Femur (tissue), 1 donor: Measurements from ENCODE around the gene FAM161A.
"Not testable (repeated sequence)": the region's sequence is repeated elsewhere in the genome, so short reads cannot be mapped to it uniquely, and the experiment has no call there.

Experiments used
- DNase-seq: peaks from one replicate; pipeline ENCODE4 v3.0.0-alpha.2; 2017

Gene FAM161A

DNA sequence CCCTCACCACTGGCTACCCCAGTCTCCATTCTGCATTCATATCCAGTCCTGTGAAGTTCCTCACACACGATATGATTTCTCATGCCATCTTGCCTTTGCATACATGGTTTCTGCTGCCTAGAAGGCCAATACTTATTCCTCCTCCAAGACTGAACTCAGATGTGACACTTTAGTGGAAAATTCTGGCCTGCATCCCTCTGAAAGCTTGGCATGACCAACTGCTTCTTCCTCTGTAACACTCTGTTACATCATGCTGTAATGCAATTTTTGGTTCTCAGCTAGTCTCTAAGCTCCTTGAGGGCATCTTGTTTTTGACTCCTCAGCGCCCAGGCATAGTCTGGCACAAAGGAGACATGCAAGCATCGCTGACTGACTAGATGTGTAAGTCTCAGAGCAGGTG is 12.6 kb downstream of the FAM161A start:
- no peak for DNase-seq

DNA sequence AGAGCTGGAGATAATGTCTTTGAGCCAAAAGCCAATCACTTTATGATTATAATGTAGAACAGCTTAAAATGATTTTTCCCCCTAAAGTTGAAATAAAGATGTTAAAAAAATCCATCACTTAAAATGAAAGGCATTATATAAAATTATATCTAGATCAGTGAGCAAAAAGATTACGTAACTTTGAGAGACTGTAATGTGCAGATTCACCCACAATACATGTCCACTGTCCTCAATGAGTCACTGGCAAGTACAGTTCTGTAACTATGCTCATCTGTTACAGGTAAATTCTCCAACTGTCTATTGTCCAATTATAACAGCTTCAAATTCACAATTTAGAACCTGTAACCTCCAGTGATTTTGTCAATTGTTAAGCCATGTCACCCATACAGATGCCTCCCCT is 19.0 kb downstream of the FAM161A start:
- no peak for DNase-seq

DNA sequence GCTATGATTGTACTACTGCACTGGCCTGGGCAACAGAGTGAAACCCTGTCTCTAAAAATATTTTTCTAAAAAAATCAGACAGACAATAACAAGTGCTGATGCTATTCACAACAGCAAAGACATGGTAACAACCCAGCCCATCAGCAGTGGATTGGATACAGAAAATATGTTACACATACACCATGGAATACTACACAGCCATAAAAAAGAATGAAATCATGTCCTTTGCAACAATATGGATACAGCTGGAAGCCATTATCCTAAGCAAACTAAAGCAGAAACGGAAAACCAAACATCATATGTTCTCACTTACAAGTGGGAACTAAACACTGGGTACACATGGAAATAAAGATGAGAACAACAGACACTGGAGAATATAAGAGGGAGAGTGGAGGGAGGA is 19.9 kb downstream of the FAM161A start:
- no peak for DNase-seq

DNA sequence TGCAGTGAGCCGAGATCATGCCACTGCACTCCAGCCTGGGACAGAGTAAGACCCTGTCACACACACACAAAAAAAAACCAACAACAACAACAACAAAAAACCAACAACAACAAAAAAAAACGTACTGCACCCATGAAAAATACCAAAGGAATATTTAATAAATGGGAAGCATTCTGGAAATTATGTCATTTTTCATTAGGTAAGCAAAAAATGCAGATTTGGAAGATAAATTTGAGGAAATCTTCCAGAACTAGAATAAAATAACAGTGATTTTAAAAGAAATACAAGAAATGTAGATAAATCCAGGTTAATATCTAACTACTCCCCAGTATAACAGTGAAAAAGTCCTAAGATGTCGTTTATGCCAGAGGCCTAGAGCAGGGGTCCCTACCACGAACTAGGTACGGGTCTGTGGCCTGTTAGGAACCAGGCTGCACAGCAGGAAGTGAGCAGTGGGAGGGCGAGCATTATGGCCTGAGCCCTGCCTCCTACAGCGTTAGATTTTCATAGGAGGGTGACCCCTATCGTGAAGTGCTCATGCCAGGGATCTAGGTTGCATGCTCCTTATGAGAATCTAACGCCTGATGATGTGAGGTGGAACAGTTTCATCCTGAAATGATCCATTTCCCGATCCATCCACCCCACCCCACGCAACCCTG is 21.5 kb downstream of the FAM161A start:
- no peak for DNase-seq

DNA sequence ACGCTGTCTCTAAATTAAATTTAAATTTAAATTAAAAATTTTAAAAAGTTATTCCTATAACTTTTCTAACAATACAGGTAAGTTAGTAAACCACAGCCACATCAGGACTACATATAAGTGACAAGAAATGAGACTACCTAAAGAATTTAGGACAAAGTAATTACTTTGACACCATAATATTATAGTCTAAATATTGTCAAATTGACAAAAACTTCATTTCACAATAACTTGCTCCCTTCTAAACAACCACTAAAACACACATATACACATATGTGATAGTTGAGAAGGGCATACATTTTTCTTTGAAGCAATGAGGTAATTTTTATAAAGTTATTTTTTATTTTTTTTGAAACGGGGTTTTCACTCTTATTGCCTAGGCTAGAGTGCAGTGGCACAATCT is 31.6 kb downstream of the FAM161A start:
- no peak for DNase-seq

DNA sequence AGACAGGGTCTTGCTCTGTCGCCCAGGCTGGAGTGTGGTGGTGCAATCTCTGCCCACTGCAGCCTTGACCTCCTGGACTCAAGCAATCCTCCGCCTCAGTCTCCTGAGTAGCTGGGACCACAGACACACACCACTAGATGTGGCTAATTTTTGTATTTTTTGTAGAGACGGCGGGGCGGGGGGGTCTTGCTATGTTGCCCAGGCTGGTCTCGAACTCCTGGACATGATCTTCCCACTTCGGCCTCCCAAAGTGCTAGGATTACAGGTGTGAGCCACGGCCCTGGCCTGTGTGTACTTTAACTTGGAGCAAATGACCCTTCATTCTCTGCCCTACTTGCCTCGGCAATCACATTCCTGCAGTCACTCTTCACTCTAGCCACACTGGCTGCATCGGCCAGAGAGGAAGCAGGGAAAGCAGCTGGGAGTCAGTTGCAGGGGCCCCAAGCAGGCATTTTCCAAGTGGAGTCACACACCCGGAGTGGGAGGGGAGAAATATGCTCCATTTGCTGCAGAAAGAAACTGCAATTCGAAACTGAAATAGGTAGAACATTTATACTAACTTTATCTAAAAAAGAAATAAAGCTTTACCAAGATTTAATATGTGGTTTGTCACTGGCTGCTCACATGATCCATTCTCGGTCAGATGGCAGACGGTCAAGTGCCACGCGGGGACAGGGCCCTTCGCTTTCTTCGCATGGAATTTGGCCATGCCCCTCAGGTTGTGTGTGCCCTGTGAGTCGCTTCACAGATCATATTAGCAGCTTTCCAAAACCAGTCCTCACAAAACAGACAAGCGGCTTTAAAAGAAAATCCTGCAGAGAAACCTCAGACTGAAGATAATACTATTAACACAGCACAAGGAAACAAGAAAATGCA is 37.1 kb downstream of the FAM161A start:
- DNase-seq: no peak

DNA sequence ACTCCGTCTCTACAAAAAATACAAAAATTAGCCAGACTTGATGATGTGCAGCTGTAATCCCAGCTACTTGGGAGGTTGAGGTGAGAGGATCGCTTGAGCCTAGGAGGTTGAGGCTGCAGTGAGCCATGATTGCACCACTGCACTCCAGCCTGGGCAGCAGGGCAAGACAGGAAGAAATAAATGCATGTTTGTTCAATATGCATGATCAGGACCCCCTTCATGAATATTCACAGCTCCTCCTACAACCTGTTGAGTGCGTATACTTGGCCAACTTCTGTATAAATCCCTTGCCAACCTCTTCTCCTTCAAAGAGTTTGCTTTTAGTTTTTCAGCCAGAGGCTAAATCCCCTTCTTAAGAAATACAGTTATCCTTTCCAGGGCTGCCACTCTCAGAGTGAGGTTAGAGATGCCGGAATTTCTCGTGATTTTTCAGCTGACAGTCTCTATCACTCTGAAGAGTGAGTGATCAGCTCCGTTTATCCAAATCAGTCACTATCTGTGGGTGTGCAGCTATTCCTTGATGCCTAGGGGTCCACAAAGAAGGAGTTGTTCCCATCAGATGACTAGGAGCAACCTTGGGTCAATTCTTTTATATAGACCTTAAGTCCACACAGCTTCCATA is 39.2 kb downstream of the FAM161A start:
- DNase-seq: no peak

DNA sequence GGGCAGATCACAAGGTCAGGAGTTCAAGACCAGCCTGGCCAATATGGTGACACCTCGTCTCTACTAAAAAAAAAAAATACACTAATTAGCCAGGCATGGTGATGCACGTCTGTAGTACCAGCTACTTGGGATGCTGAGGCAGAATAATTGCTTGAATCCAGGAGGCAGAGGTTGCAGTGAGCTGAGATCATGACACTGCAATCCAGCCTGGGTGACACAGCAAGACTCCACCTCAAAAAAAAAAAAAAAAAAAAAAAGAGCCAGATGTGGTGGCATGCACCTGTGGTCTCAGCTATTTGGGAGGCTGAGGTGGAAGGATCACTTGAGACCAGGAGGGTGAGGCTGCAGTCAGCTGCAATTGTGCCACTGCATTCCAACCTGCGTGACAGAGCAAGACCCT is 40.5 kb downstream of the FAM161A start:
- DNase-seq: not testable (repeated sequence)

DNA sequence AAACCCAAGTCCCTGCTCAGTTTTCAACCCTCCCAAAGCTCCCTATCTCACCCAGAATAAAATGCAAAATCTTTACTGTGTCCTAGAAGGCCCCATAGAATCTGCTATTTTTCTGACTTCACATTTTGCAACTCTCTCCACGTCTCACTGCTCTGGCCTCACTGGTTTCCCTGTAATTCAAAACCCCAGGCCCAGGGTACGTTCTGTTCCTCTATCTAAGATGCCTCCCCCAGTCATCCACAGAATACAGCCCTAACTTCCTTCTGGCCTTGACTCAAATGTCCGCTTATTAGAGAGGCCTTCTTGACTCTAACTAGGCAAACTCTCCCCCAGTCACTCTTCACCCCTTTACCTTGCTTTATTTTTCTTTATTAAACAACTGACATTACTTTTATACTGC is 42.0 kb downstream of the FAM161A start:
- DNase-seq: no peak

DNA sequence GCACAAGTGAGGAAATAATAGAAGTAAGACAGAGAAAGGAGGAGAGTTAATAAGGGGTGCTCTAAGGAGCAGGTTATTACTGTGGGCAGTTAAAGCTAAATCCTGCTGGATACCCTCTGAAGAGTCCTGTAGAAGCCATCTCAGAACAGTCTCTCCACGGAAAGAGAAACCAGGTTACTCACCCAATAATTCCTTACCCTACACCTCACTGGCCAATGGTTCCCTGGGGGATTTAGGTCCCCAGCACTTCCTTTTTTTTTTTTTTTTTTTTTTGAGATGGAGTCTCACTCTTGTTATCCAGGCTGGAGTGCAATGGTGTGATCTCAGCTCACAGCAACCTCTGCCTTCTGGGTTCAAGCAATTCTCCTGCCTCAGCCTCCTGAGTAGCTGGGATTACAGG is 43.7 kb downstream of the FAM161A start:
- DNase-seq: not testable (repeated sequence)

DNA sequence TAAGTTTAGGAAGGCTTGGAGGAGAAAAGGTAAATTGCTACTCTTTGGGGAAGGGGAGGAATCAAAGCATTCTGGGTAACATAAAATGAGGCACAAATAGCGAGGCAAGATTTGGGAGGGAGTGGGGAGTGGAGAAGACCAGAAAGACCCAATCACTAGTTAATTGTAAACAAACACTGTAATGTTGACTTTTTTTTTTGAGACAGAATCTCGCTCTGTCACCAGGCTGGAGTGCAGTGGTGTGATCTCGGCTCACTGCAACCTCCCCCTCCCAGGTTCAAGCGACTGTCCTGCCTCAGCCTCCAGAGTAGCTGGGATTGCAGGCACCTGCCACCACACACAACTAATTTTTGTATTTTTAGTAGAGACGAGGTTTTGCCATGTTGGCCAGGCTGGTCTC is 45.2 kb downstream of the FAM161A start:
- DNase-seq: not testable (repeated sequence)

DNA sequence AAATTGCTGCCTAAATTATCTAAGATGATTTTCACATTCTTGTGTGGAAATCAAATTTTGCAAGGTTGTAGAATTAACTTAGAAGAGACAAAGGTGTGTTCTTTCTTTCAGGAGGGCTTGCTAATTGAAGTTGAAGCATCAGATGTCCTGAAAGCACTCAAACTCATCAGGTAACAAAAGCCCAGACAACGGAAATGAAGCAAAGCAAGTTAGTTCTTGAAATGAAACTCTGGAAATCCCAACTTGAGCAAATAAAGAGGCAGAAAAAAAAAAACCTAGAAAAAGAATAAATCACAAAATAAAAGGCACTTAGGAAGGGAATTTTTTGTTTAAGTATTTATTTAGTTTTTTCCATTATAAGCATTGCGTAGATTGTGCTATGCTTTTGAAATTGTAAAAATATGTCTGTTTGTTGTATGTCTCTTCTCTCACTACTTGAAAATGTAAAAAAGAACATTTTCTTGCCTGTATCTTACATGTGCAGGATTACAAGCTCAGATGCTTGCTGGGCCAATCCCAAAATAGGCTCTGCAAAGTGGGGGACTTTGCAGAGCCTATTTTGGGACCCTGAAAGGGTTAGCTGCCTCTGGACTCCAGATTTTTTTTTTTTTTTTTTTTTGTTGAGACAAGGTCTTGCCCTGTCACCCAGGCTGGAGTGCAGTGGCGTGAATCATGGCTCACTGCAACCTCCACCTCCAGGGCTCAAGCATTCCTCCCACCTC is 46.7 kb downstream of the FAM161A start:
- no peak for DNase-seq

DNA sequence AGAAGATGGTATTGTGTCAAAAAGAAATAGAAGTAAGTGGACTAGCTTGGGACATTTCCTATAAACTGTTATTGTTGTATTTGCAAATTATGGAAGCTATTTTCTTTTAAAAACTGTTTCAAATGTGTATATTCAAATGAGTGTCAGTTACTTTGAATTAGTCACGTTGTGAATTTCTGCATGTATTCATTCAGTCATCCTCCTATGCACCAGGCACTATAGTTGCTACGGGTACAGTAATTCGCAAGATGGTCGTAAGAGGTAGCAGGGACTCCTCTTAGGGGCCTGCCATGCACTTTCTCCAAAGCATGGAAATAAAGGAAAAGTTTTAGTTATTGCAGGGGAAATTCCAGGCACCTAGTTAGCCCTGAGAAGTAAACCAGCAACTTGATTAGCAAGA is 51.3 kb downstream of the FAM161A start:
- DNase-seq: no peak

DNA sequence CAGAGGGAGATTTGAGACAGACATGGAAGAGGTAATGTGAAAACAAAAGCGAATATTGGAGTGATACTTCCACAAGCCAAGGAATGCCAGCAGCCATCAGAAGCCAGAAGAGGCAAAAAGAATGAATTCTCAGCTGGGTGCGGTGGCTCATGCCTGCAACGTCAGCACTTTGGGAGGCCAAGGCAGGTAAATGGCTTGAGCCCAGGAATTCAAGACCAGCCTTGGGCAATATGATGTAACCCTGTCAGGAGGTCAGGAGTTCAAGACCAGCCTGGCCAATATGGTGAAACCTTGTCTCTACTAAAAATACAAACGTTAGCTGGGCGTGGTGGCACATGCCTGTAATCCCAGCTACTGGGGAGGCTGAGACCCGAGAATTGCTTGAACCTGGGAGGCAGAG is 54.8 kb downstream of the FAM161A start:
- no peak for DNase-seq

DNA sequence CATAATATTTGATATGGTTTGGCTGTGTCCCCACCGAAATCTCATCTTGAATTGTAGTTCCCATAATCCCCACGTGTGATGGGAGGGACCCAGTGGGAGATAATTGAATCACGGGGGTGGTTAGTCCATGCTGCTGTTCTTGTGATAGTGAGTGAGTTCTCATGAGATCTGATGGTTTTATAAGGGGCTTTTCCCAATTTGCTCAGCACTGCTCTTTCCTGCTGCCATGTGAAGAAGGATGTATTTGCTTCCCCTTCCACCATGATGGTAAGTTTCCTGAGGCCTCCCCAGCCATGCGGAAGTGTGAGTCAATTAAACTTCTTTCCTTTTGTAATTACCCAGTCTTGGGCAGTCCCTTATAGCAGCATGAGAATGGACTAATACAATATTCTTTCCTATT is 56.4 kb downstream of the FAM161A start:
- not testable (repeated sequence) for DNase-seq

DNA sequence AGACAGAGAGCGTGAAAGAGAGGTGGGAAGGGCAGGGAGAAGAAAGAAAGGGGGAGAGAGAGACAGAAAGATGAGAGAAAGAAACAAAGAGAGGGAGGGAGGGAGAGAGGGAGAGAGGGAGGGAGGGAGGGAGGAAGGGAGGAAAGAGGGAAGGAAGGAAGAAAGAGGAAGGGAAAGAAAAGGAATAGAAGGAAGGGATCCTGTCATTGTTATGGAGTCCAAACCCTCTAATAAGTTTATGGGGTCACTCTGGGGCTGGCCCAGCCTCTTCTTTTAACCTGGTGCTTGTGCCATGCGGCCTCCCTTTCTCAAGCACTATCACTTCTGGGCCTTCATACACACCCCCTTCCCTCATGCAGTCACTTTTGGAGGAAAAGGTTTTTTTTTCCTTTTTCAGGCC is 58.5 kb downstream of the FAM161A start:
- DNase-seq: no peak

DNA sequence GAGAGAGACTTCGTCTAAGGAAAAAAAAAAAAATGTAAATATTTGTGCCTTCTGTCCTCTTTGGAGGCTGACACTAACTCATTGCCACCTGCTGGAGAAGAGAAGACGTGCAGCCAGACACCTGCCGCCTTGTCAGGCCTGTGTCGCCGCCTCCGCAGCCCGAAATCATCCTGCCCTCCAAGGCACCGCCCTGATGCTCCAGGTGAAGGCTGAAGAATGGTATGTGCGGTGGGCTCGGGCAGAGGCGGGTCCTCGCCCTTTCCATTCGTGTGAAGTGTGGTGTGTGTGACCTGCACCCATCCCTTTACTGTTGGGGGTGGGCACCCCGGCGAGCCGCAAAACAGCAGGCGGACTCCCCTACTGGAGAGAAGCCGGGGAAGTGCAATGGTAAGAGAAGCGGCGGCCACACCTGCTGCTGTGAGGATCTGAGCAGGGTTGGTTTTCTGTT is 60.4 kb downstream of the FAM161A start:
- DNase-seq: peak; percentile 38

DNA sequence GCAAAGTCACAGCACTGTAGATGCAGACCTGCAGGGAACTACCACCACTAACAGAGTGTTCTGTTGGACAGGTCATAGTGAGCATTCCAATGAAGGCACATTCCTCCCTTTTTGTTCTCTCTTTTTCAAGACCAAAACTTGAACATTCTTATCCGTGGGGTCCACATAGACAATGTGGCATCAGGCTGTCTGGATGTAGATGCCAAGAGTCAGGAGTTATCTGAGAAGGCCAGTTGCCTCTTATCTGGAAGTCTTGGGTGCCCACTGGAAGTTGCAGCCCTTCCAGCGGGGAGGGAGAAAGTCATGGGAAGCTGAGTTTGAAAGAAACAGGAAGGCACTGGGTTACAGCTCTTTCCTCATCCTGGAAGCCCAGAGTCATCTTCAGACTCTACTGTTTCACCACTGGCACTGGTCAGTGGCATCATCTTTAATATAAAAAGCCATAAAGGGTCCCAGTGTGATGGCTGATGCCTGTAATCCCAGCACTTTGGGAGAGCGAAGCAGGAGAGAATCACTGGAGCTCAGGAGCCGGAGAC is 61.4 kb downstream of the FAM161A start:
- no peak for DNase-seq

DNA sequence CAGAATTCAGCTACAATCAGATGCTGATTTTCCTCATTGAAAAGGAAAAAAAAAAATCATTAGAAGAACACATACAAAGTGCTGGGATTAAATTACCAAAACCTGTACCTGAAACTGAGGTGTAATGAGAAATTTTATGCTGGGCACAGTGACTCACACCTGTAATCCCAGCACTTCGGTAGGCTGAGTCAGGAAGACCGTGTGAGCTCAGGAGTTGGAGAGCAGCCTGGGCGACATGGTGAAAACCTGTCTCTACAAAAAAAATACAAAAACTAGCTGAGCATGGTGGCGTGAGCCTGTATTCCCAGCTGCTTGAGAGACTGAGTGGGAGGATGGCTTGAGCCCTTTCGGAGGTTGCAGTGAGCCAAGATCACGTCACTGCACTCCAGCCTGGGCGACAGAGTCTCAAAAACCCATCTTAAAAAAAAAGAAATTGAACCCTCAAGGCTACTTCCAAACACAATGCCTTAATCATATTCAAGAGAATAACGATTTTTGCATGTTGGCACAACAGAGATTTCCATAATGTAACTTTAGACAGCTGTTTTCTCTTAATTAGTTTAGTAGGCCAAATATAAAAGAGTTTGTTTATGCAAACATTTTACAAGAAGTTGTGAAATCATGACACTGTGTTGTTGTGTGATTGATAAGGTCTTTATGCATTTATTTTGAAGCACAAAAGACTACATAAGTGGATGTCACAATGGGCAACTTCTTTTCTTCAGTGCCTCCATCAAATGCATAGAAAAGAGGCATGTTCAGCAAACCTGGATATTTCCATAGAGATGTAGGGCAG is 63.9 kb downstream of the FAM161A start:
- no peak for DNase-seq

DNA sequence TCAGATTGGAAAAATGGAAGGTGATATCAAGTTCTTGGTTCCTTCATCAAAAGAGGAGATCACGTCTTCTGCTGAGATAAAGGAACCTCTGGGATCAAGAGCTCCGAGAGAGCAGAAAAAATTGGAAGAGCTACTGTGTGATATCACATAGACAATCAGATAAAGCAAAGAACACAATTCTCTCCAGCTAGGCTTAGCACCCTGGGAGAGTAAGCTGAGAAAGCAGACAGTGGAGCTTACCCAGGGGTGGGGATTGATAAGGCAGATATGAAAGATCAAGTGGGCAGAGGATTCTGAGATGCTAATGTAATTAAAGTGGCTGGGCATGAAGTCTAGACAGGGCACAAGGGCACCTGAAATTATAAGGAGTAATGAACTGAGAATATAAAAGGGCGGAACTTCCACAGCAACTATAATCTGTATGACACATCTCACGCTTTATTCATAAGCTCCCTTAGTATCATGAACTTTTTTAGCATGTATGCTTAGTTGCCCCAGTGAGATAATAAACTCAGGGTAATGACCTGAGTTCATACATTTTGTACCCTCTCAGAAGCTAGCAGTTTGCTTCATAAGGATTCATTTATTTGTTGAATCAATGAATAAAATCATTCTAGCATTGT is 65.8 kb downstream of the FAM161A start:
- DNase-seq: no peak

DNA sequence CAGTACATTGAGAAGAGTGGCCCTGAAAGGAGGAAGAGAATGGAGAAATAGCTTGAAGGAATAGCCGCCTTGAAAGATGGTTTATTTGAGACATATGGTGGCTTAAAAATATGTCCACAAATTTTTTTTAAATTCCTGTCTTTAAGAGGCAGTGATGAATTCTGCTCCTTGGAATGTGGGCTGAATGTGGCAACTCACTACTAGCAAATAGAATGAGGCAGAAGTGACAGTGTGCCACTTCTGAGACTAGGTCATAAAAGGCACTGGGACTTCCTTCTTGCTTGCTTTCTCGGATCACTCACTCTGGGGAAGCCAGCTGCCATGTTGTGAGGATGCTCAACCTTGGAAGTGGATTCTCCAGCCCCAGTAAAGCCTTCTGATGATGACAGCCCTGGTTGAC is 67.0 kb downstream of the FAM161A start:
- no peak for DNase-seq

DNA sequence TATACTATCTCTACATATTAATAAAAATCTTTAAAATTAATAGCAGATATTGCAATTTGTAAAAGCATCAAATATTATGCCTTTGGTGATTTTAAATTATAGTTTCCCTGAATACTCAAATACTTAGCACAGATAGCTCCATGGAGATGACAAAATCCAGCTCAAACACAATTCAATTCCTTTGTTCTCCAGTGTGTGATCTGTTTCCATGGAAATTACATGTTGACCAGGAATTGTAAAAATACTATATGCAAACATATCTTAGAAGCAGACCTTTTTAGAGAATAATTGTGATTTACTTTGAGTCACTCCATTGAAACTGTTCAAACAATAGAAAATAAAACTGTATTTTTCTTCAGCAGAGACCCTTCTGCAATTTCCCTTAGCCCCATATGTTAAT is 68.3 kb downstream of the FAM161A start:
- no peak for DNase-seq
